Left ventricle myocardium inferior (tissue), 1 donor: ENCODE data around the gene NUB1. TPM values are rescaled to one million over a fixed set of nuclear protein-coding genes. Genes with fewer than 3 reads are reported as not detected.

Source experiments
- DNase-seq: peaks from one replicate; pipeline ENCODE4 v3.0.0-alpha.2; 2020
- H3K27ac ChIP-seq: fragments of 200-600 bp; replicated peaks from 2 replicates; pipeline ENCODE4 v1.8.0; 2021
- H3K27me3 ChIP-seq: fragments of 200-600 bp; 2 replicates; pipeline ENCODE4 v1.8.0; 2021; ENCODE audit warnings: low read depth
- H3K36me3 ChIP-seq: fragments of 200-600 bp; 2 replicates; pipeline ENCODE4 v1.8.0; 2021
- H3K4me1 ChIP-seq: fragments of 200-600 bp; 2 replicates; pipeline ENCODE4 v1.8.0; 2021
- H3K4me3 ChIP-seq: fragments of 200-600 bp; 2 replicates; pipeline ENCODE4 v1.8.0; 2021; ENCODE audit warnings: mild to moderate bottlenecking, moderate library complexity
- H3K9me3 ChIP-seq: fragments of 200-600 bp; replicated peaks from 2 replicates; pipeline ENCODE4 v1.8.0; 2021
- CTCF ChIP-seq: fragments of 200-600 bp; IDR thresholded peaks from 2 replicates; pipeline ENCODE4 v1.8.0; 2021; ENCODE audit warnings: antibody characterized with exemption, mild to moderate bottlenecking, borderline replicate concordance
- intact Hi-C: fragments of 100-400 bp; cut with micrococcal nuclease; formaldehyde crosslinking; loops from one replicate; pipeline ENCODE4 v1.11.0; 2022
- total RNA-seq: library from RNA; stranded (reverse); fragmentation: NEBNext Ultra II Directional; extraction: Animal tissue kit (Norgen Biotek cat#: 25700); gene quantifications from one replicate; pipeline ENCODE4 v1.2.1, GENCODE V29; 2021
- donor health status: DM: no; HTN: yes; CAD: no; lungs with severe emphysema.

The NUB1 gene
- total RNA-seq, 1 donor from 2014 or later = 39.5 TPM

GRCh38 chr7:151313857-151314256, 27.8 kb upstream of the NUB1 start:
- H3K4me3 ChIP-seq = no peak overlapping the region
- TF ChIP-seq CTCF = no peak
- peaks cover 13% of the 10 kb centered on the region for H3K9me3 ChIP-seq
- DNase-seq = peak; percentile 60
- intact Hi-C loops = loop anchor here (2.0 kb wide), 1 partner anchor 37 kb away; no protein-coding TSS in a partner anchor
- peak overlapping the region; percentile 50 for H3K27ac ChIP-seq
- no peaks in the 10 kb centered on the region for H3K27me3 ChIP-seq
- no peaks in the 10 kb centered on the region for H3K36me3 ChIP-seq
- peaks cover 12% of the 10 kb centered on the region for H3K4me1 ChIP-seq

- TF ChIP-seq CTCF = no peak
- Histone ChIP-seq H3K36me3 (no peaks in the 10 kb centered on the region), H3K9me3 (peaks cover 18% of the 10 kb centered on the region), H3K27me3 (no peaks in the 10 kb centered on the region), H3K27ac (peak overlapping the region; percentile 50), H3K4me3 (no peak overlapping the region), H3K4me1 (peaks cover 12% of the 10 kb centered on the region)
- DNase-seq = no peak
- intact Hi-C loops = loop anchor here (2.0 kb wide), 1 partner anchor 36 kb away; no protein-coding TSS in a partner anchor
These were observed 27.2 kb upstream of the NUB1 start for GRCh38 chr7:151314401-151314800.

GRCh38 chr7:151315038-151315655, 26.5 kb upstream of the NUB1 start:
- no peaks in the 10 kb centered on the region for H3K27me3 ChIP-seq
- peak; percentile 38 for DNase-seq
- H3K27ac ChIP-seq = no peak overlapping the region
- no peaks in the 10 kb centered on the region for H3K36me3 ChIP-seq
- peak; percentile 90 for TF ChIP-seq CTCF
- peaks cover 12% of the 10 kb centered on the region for H3K4me1 ChIP-seq
- H3K9me3 ChIP-seq = peaks cover 26% of the 10 kb centered on the region
- intact Hi-C loops = loop anchor here (2.0 kb wide), 1 partner anchor 36 kb away; no protein-coding TSS in a partner anchor
- H3K4me3 ChIP-seq = no peak overlapping the region

GRCh38 chr7:151316896-151317295, 24.7 kb upstream of the NUB1 start:
- no peak overlapping the region for H3K27ac ChIP-seq
- H3K4me1 ChIP-seq = peaks cover 12% of the 10 kb centered on the region
- TF ChIP-seq CTCF = no peak
- no peaks in the 10 kb centered on the region for H3K36me3 ChIP-seq
- no peak overlapping the region for H3K4me3 ChIP-seq
- peaks cover 19% of the 10 kb centered on the region for H3K9me3 ChIP-seq
- DNase-seq = no peak
- intact Hi-C loops = no loop called here
- no peaks in the 10 kb centered on the region for H3K27me3 ChIP-seq

- Histone ChIP-seq H3K36me3 (no peaks in the 10 kb centered on the region), H3K9me3 (peaks cover 18% of the 10 kb centered on the region), H3K4me1 (peaks cover 12% of the 10 kb centered on the region), H3K27me3 (no peaks in the 10 kb centered on the region), H3K27ac (no peak overlapping the region), H3K4me3 (no peak overlapping the region)
- no peak for DNase-seq
- intact Hi-C loops = no loop called here
- TF ChIP-seq CTCF = no peak
These were observed 23.7 kb upstream of the NUB1 start for GRCh38 chr7:151317936-151318335.
